PC-3 (cell line): ENCODE data around the gene PRLH. TPM values are rescaled to one million over a fixed set of nuclear protein-coding genes. Genes with fewer than 3 reads are reported as not detected.

Experiments
- ATAC-seq: fragments of 200-7000 bp; cut with Tn5 transposase; 2 replicates; pipeline ENCODE4 v1.9.1; 2020; ENCODE audit warnings: mild to moderate bottlenecking, moderate library complexity
- BruUV-seq: library from RNA; stranded (reverse); fragments of 400-500 nt; replicated peaks from 2 replicates; lab custom pipeline; 2021; lab: Mats Ljungman, UMichigan
- CTCF ChIA-PET: fragments of 300-600 bp; sonication (Branson Sonifier 250); formaldehyde crosslinking; loops from one replicate; lab custom pipeline; 2022; ENCODE audit warnings: antibody characterized with exemption; lab: Charles Lee
- POLR2A ChIA-PET: fragments of 300-600 bp; sonication (Branson Sonifier 250); formaldehyde crosslinking; loops from one replicate; lab custom pipeline; 2022; ENCODE audit warnings: antibody characterized with exemption; ENCODE audit not compliant: unreplicated experiment; lab: Charles Lee
- DNase-seq: peaks from one replicate; pipeline ENCODE4 v3.0.0-alpha.2; 2015
- H2AFZ ChIP-seq: fragments of 300-600 bp; sonication (generic); 2 replicates; pipeline ENCODE4 v1.6.0; 2016; ENCODE audit warnings: antibody characterized with exemption, low read length
- H3F3A ChIP-seq: fragments of 300-600 bp; sonication (generic); one replicate; pipeline ENCODE4 v1.6.0; 2017; ENCODE audit warnings: antibody characterized with exemption, low read length, control low read depth, mild to moderate bottlenecking; ENCODE audit not compliant: unreplicated experiment
- H3K27ac ChIP-seq: fragments of 300-600 bp; sonication (generic); 2 replicates; pipeline ENCODE4 v1.5.1; 2016; ENCODE audit warnings: mild to moderate bottlenecking, low read length
- H3K27me3 ChIP-seq: fragments of 300-600 bp; sonication (generic); 2 replicates; pipeline ENCODE4 v1.6.1; 2016; ENCODE audit warnings: low read length, mixed read lengths
- H3K36me3 ChIP-seq: fragments of 300-600 bp; sonication (generic); 2 replicates; pipeline ENCODE4 v1.6.1; 2016; ENCODE audit warnings: low read depth, mixed run types, low read length, mixed read lengths
- H3K4me1 ChIP-seq: fragments of 300-600 bp; sonication (generic); 2 replicates; pipeline ENCODE4 v1.5.1; 2016; ENCODE audit warnings: low read length; ENCODE audit not compliant: insufficient read depth
- H3K4me2 ChIP-seq: fragments of 300-600 bp; sonication (generic); 2 replicates; pipeline ENCODE4 v1.6.0; 2016; ENCODE audit warnings: low read length
- H3K4me3 ChIP-seq: fragments of 300-600 bp; sonication (generic); 2 replicates; pipeline ENCODE4 v1.5.1; 2016; ENCODE audit warnings: mild to moderate bottlenecking, low read length, mixed read lengths
- H3K79me2 ChIP-seq: fragments of 300-600 bp; sonication (generic); 2 replicates; pipeline ENCODE4 v1.6.1; 2017; ENCODE audit warnings: low read length, mixed read lengths
- H3K9ac ChIP-seq: fragments of 300-600 bp; sonication (generic); 2 replicates; pipeline ENCODE4 v1.6.0; 2016; ENCODE audit warnings: mild to moderate bottlenecking, low read length
- H3K9me2 ChIP-seq: fragments of 300-600 bp; sonication (generic); replicated peaks from 2 replicates; pipeline ENCODE4 v1.6.1; 2016; ENCODE audit warnings: mixed run types, low read length, mixed read lengths
- H3K9me3 ChIP-seq: fragments of 300-600 bp; sonication (generic); 2 replicates; pipeline ENCODE4 v1.6.1; 2016; ENCODE audit warnings: low read length, mixed read lengths
- H4K20me1 ChIP-seq: fragments of 300-600 bp; sonication (generic); 2 replicates; pipeline ENCODE4 v1.6.1; 2016; ENCODE audit warnings: low read length, mixed read lengths
- CTCF ChIP-seq: fragments of 300-600 bp; sonication (generic); conservative IDR thresholded peaks from 2 replicates; pipeline ENCODE4 v1.5.1; 2017; ENCODE audit warnings: antibody characterized with exemption, low read depth, mild to moderate bottlenecking, low read length
- EZH2 ChIP-seq: fragments of 300-600 bp; sonication (generic); IDR thresholded peaks from one replicate; pipeline ENCODE4 v1.6.1; 2017; ENCODE audit warnings: antibody characterized with exemption, mild to moderate bottlenecking, low read length; ENCODE audit not compliant: unreplicated experiment
- EZH2phosphoT487 ChIP-seq: fragments of 300-600 bp; sonication (generic); IDR thresholded peaks from 2 replicates; pipeline ENCODE4 v1.6.1; 2018; ENCODE audit warnings: mild to moderate bottlenecking, antibody characterized with exemption, low read length, borderline replicate concordance
- intact Hi-C: fragments of 100-400 bp; cut with micrococcal nuclease; formaldehyde crosslinking; loops from 2 replicates; pipeline ENCODE4 v1.9.0; 2023
- total RNA-seq: library from RNA; depleted of rRNA; stranded (reverse); fragments of >200 nt; gene quantifications from 2 replicates; pipeline ENCODE4 v1.2.3, GENCODE V29; 2014

The PRLH gene
- total RNA-seq, 1 experiment from 2014 or later: not detected

GRCh38 chr2:237572021-237572741 lies 5.8 kb downstream of the PRLH start:
- no TSS peak for BruUV-seq
- DNase-seq (peak; percentile 87), ATAC-seq (peak; percentile 81)
- Histone ChIP-seq H3K9me3 (no peaks in the 10 kb centered on the region), H3K79me2 (0 out of 2 replicates have a peak, but pooled peaks cover 3% of the 10 kb centered on the region), H3K27ac (no peak overlapping the region), H3K9me2 (no peaks in the 10 kb centered on the region), H4K20me1 (no peaks in the 10 kb centered on the region), H3K4me3 (peak overlapping the region; percentile 32; the same call in 1 of the 2 replicates), H3K36me3 (no peaks in the 10 kb centered on the region), H3K9ac (no peak overlapping the region), H3K27me3 (no peaks in the 10 kb centered on the region), H3K4me2 (peak overlapping the region; percentile 74), H2AFZ (peak overlapping the region; percentile 62; the same call in 1 of the 2 replicates), H3F3A (no peaks in the 10 kb centered on the region), H3K4me1 (peaks cover 25% of the 10 kb centered on the region)
- intact Hi-C loops: loop anchor here (1.0 to 5.0 kb wide), 3 partner anchors 60 to 151 kb away; no protein-coding TSS in a partner anchor
- peak; percentile 98 for TF ChIP-seq CTCF
- TF ChIP-seq EZH2phosphoT487: no peak
- POLR2A ChIA-PET: no interaction called here
- CTCF ChIA-PET: interaction anchor here (0.5 to 1.5 kb wide), 13 partner anchors 9 to 454 kb away, joined by 3 to 16 read pairs (median 4); no protein-coding TSS in a partner anchor

GRCh38 chr2:237572742-237573101 lies 6.3 kb downstream of the PRLH start:
- POLR2A ChIA-PET: no interaction called here
- Histone ChIP-seq H3K27ac (no peak overlapping the region), H3K27me3 (no peaks in the 10 kb centered on the region), H3K79me2 (0 out of 2 replicates have a peak, but pooled peaks cover 3% of the 10 kb centered on the region), H3F3A (no peaks in the 10 kb centered on the region), H3K4me2 (no peak overlapping the region; the same call in 1 of the 2 replicates), H3K4me3 (no peak overlapping the region), H3K4me1 (peaks cover 25% of the 10 kb centered on the region), H3K9me2 (no peaks in the 10 kb centered on the region), H3K36me3 (no peaks in the 10 kb centered on the region), H4K20me1 (no peaks in the 10 kb centered on the region), H3K9me3 (no peaks in the 10 kb centered on the region), H2AFZ (no peak overlapping the region), H3K9ac (no peak overlapping the region)
- TF ChIP-seq EZH2phosphoT487 (no peak), CTCF (no peak), EZH2 (no peak)
- CTCF ChIA-PET: interaction anchor here (1.2 to 1.5 kb wide), 2 partner anchors 112 to 407 kb away, joined by 3 to 4 read pairs; no protein-coding TSS in a partner anchor
- ATAC-seq: no peak
- no TSS peak for BruUV-seq
- intact Hi-C loops: loop anchor here (1.0 to 5.0 kb wide), 3 partner anchors 60 to 151 kb away; no protein-coding TSS in a partner anchor
- DNase-seq: no peak
